Pancreas (tissue), 10 donors: ENCODE results near the gene KRTAP10-8. TPM values are rescaled to one million over a fixed set of nuclear protein-coding genes. Genes with fewer than 3 reads are reported as not detected.

Source experiments
- ATAC-seq, 4 donors: fragments of 200-7000 bp; cut with Tn5 transposase; one replicate each; pipeline versions ENCODE4 v1.8.0 to v1.9.1; 2020; ENCODE audit warnings: mild to moderate bottlenecking in 4 of 4, moderate library complexity in 4 of 4
- DNase-seq, 6 donors: peaks; one replicate each; pipeline ENCODE4 v3.0.0-alpha.2; 2020
- FAIRE-seq: peaks from 2 replicates; lab custom pipeline; 2012; peaks lifted over from hg19 to GRCh38; lab: Jason Lieb, UNC
- H3K27ac ChIP-seq, 4 donors: fragments of 200-600 bp; sonication (generic); 1 replicate in 3 of 4; 2 replicates in 1 of 4; pipeline versions ENCODE4 v1.5.0 to v1.8.0; 2020
- H3K27me3 ChIP-seq, 4 donors: fragments of 200-600 bp; one replicate each; pipeline ENCODE4 v1.8.0; 2021
- H3K36me3 ChIP-seq, 3 donors: fragments of 200-600 bp; sonication (generic) in 1 of 3; one replicate each; pipeline versions ENCODE4 v1.5.0 to v1.8.0; 2020 to 2021
- H3K4me1 ChIP-seq, 3 donors: fragments of 200-600 bp; one replicate each; pipeline ENCODE4 v1.8.0; 2021
- H3K4me3 ChIP-seq, 4 donors: fragments of 200-600 bp; sonication (generic) in 2 of 4; one replicate each; pipeline versions ENCODE4 v1.5.0 to v1.8.0; 2020 to 2021
- H3K9me3 ChIP-seq, 4 donors: fragments of 200-600 bp; one replicate each; pipeline ENCODE4 v1.8.0; 2021
- WGBS, 2 donors: extraction: QIAGEN DNeasy Blood & Tissue Kit; methylation state at CpG; one replicate each; pipeline ENCODE4 v1.1.7; 2013; 5-methylcytosine and 5-hydroxymethylcytosine counted together
- intact Hi-C, 3 donors: fragments of 100-400 bp; cut with DNase I; formaldehyde crosslinking; loops; one replicate each; pipeline versions ENCODE4 v1.11.1 to v1.14.2; 2022
- polyA plus RNA-seq, 2 donors: library from polyadenylated mRNA; stranded (reverse); fragments of 200-250 nt; gene quantifications; one replicate each; pipeline ENCODE4 v1.2.3, GENCODE V29; 2013
- total RNA-seq, 6 donors: library from RNA; stranded (reverse); fragmentation: NEBNext Ultra II Directional in 4 of 6; extraction: Animal tissue kit (Norgen Biotek cat#: 25700) in 4 of 6; gene quantifications; one replicate each; pipeline versions ENCODE4 v1.2.1 to v1.2.4, GENCODE V29; 2021 to 2023
- TF ChIP-seq, protein P1 (sequence below), 4 donors: fragments of 200-600 bp; sonication (generic) in 3 of 4; IDR thresholded peaks; one replicate each; pipeline versions ENCODE4 v1.5.0 to v1.8.0; 2021; ENCODE audit warnings: antibody characterized with exemption in 4 of 4
- donor health status: healthy with polysubstance abuse.
- donor health status: DM: no; HTN: no; CAD: no; lungs with moderate emphysema.
- donor health status: DM: no; HTN: no; CAD: no.
- donor health status: control.
- donor health status: control.
- donor health status: Bipolar disorder and iron deficiency.
- donor health status: DM: yes; HTN: yes; CAD: no.
- donor health status: DM: no; HTN: no; CAD: no.
- donor health status: DM: no; HTN: no; CAD: no.
- donor health status: DM: yes; HTN: yes; CAD: no.

Gene KRTAP10-8
- total and polyA plus RNA-seq, 8 donors, result not detected

DNA sequence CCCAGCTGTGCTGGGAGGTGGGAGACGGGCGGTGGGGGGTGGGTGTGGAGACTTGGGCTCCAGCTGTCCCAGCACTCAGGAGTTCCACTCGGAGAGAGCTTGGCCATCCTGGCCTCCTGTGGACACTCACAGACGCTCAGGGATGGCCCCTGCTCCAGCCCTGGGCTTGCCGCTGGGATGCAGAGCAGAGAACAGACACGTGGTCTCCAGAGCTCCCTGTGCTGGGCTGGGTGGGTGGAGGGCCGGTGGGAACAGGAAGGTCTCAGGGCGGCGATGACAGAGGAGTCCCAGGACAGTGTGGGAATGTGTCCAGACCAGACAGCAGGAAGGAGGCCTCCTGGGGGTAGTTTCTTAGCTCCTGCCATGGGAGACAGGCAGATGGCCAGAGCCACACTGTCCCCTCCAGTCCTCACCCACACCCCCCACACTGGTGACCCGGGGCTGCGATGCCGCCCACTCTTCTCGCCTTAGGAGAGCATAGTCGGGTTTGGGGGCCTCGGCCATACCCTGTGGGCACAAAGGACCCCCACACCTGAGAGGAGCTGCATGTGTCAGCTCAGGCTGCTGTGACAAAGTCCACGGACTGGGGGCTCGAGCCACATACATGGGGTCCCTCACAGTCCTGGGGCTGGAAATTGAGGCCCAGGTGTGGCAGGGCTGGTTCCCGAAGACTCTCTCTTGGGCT is 17.0 kb downstream of the KRTAP10-8 start:
- DNase-seq (no peak), ATAC-seq (no peak), FAIRE-seq (no peak)
- Histone ChIP-seq H3K27me3 (no peaks in the 10 kb centered on the region), H3K4me3 (no peak overlapping the region), H3K27ac (no peak overlapping the region), H3K9me3 (no peaks in the 10 kb centered on the region), H3K36me3 (no peaks in the 10 kb centered on the region), H3K4me1 (no peaks in the 10 kb centered on the region)
- TF ChIP-seq, protein P1, sequence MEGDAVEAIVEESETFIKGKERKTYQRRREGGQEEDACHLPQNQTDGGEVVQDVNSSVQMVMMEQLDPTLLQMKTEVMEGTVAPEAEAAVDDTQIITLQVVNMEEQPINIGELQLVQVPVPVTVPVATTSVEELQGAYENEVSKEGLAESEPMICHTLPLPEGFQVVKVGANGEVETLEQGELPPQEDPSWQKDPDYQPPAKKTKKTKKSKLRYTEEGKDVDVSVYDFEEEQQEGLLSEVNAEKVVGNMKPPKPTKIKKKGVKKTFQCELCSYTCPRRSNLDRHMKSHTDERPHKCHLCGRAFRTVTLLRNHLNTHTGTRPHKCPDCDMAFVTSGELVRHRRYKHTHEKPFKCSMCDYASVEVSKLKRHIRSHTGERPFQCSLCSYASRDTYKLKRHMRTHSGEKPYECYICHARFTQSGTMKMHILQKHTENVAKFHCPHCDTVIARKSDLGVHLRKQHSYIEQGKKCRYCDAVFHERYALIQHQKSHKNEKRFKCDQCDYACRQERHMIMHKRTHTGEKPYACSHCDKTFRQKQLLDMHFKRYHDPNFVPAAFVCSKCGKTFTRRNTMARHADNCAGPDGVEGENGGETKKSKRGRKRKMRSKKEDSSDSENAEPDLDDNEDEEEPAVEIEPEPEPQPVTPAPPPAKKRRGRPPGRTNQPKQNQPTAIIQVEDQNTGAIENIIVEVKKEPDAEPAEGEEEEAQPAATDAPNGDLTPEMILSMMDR (IDR thresholded peaks at IDR 0.05), result no peak
- WGBS, 2 donors, result 63 to 69% methylated on average over 16 to 18 of the region's 18 CpGs
- intact Hi-C loops, result no loop called here

DNA sequence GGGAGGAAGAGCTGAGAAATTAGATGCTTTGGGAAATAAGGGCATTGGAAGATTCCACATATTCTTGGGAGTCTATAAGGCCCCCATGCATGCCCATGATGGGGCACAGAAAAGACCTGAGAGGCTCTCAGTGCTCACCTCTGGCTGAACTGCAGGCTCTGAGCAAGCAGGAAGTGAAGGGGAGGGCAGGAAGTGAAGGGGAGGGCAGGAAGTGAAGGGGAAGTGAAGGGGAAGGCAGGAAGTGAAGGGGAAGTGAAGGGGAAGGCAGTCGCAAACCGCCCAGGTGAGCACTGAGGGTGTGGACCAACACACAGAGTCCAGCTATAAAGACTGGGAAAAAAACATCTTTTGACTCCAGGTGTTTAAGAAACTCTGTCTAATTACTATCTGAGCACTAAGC is 18.6 kb downstream of the KRTAP10-8 start:
- FAIRE-seq, result no peak
- Histone ChIP-seq H3K4me3 (no peak overlapping the region), H3K9me3 (no peaks in the 10 kb centered on the region), H3K27ac (no peak overlapping the region), H3K36me3 (no peaks in the 10 kb centered on the region), H3K27me3 (no peaks in the 10 kb centered on the region), H3K4me1 (no peaks in the 10 kb centered on the region)
- intact Hi-C loops, result no loop called here
- no peak for DNase-seq
- ATAC-seq, result no peak
- WGBS, 2 donors, result 77 to 80% methylated on average over 2 of the region's 2 CpGs
- TF ChIP-seq, protein P1 (IDR thresholded peaks at IDR 0.05), result no peak

DNA sequence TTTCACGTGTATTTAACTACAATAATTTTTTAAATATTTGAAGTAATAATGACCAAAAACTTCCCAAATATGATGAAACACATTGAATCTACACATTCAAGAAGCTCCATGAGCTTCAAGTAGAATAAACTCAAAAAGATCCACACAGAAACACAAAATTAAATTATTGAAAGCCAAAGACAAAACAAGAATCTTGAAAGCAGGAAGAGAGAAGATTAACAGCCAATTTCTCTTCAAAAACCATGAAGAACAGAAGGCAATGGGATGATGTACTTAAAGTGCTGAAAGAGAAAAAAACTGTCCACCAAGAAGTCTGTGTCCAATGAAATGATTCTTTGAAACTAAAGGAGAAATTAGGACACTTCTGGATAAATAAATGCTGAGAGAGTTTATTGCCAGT is 20.2 kb downstream of the KRTAP10-8 start:
- no peak overlapping the region for H3K27ac ChIP-seq
- intact Hi-C loops, result no loop called here
- FAIRE-seq, result no peak

DNA sequence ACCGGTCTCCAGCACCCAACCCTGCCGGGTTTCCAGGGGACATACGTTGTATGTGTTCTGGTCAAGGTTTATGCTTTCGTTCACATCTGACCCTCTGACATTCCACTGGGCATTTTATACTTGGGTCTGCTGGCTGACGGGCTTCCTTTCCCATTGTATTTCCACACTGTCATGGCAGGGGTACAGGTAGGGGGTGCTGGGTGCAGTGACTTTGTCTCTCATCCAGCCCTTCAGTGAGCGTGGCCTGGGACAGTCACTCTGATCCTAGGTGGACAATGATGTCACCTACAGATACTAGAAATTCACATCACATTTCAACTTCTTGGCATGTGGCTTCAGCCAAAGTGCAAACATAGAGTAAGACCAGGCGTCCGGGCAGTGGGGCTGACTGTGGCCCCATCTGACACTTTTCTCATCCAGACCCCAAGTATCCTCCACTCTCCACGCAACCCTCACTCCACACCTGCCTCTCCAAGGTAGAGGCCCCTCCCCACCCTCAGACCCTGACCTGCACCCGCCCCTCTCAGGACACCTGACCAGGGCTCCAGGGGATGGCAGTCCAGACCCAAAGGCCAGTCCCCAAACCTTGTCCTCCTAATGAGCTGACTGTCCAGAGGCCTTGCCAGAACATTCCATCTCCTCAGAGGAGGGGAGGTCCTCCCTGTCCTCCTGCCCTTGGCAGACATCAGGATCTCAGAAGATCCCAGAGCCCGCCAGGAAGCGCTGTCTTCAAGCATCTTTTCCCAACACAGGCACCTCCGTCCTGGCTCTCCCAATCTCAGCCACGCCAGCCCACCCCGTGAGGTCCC is 24.5 kb downstream of the KRTAP10-8 start:
- ATAC-seq (no peak), DNase-seq (no peak), FAIRE-seq (no peak)
- no peaks in the 10 kb centered on the region for H3K27me3 ChIP-seq
- no peaks in the 10 kb centered on the region for H3K36me3 ChIP-seq
- H3K4me3 ChIP-seq, result no peak overlapping the region
- H3K4me1 ChIP-seq, result no peaks in the 10 kb centered on the region
- intact Hi-C loops, result no loop called here
- 56 to 71% methylated on average over 15 of the region's 15 CpGs for WGBS, 2 donors
- H3K9me3 ChIP-seq, result no peaks in the 10 kb centered on the region
- no peak overlapping the region for H3K27ac ChIP-seq
- TF ChIP-seq, protein P1 (IDR thresholded peaks at IDR 0.05), result no peak

More for the DNA sequence above, 20.2 kb downstream of the KRTAP10-8 start:
- Histone ChIP-seq H3K36me3 (no peaks in the 10 kb centered on the region), H3K27me3 (no peaks in the 10 kb centered on the region), H3K4me3 (no peak overlapping the region), H3K9me3 (no peaks in the 10 kb centered on the region), H3K4me1 (no peaks in the 10 kb centered on the region)
- ATAC-seq, result no peak
- TF ChIP-seq, protein P1 (IDR thresholded peaks at IDR 0.05), result no peak
- DNase-seq, result no peak
- WGBS, 2 donors, result 57 to 80% methylated on average over 1 of the region's 1 CpG
